ENCODE data around the gene TMEM132D. TPM values are rescaled to one million over a fixed set of nuclear protein-coding genes. Genes with fewer than 3 reads are reported as not detected.

The TMEM132D gene
- total RNA-seq, 1 donor from 2014 or later = 1.1 TPM

GRCh38 chr12:129762436-129762835 lies 141.4 kb downstream of the TMEM132D start:
- no peak overlapping the region for H3K4me3 ChIP-seq
- H3K9me3 ChIP-seq (ENCODE audit: low read depth) = no peaks in the 10 kb centered on the region
- no peak overlapping the region for H3K27ac ChIP-seq
- no peak overlapping the region for H3K9ac ChIP-seq
- Mint-ChIP-seq H3K27me3 (ENCODE audit: insufficient read depth, low read depth) (peaks cover 2% of the 10 kb centered on the region), H3K9me3 (peaks cover 26% of the 10 kb centered on the region), H3K27ac (no peak overlapping the region), H3K36me3 (peaks cover 23% of the 10 kb centered on the region), H3K4me1 (no peaks in the 10 kb centered on the region), H3K4me3 (no peak overlapping the region)
- H3F3A ChIP-seq (ENCODE audit: low read depth) = no peaks in the 10 kb centered on the region
- H4K20me1 ChIP-seq (ENCODE audit: low read depth) = no peaks in the 10 kb centered on the region
- no peak overlapping the region for H3K4me2 ChIP-seq
- no peaks in the 10 kb centered on the region for H3K4me1 ChIP-seq
- no peaks in the 10 kb centered on the region for H3K36me3 ChIP-seq
- no peak overlapping the region for H2AFZ ChIP-seq (replicated peaks)
- DNase-seq (ENCODE audit: low spot score) = no peak
- TF ChIP-seq CTCF (IDR thresholded peaks at IDR 0.05) (no peak), EZH2 (IDR thresholded peaks at IDR 0.05) (no peak), EZH2phosphoT487 (IDR thresholded peaks at IDR 0.05) (no peak)
- H3K27me3 ChIP-seq = no peaks in the 10 kb centered on the region
- H3K79me2 ChIP-seq (ENCODE audit: low read depth) = no peaks in the 10 kb centered on the region

DNA sequence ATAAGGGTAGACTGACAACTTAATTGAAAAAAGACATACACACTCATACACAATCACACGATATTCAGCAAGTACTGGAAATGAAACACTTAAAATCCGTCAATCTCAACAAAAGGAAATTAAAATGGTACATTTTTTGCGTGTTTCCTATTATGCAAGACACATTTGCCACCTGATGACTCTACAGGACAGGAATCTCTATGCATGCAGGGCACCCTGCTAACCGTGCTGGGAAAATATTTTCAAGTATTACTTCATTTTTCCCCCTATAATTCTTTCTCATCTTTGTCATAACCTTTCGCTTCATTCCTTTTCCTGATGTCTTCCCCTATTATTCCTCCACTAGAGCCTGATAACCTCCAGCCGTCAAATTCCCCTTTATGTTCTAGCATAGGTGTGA lies 150.2 kb downstream of the TMEM132D start:
- no peaks in the 10 kb centered on the region for H3K9me3 ChIP-seq (ENCODE audit: low read depth)
- DNase-seq (ENCODE audit: low spot score) = no peak
- H3K4me2 ChIP-seq = no peak overlapping the region
- TF ChIP-seq CTCF (IDR thresholded peaks at IDR 0.05) (no peak), EZH2 (IDR thresholded peaks at IDR 0.05) (no peak), EZH2phosphoT487 (IDR thresholded peaks at IDR 0.05) (no peak)
- no peak overlapping the region for H3K27ac ChIP-seq
- no peak overlapping the region for H2AFZ ChIP-seq (replicated peaks)
- H3K27me3 ChIP-seq = no peaks in the 10 kb centered on the region
- H3K79me2 ChIP-seq (ENCODE audit: low read depth) = no peaks in the 10 kb centered on the region
- H3F3A ChIP-seq (ENCODE audit: low read depth) = no peaks in the 10 kb centered on the region
- H3K4me1 ChIP-seq = no peaks in the 10 kb centered on the region
- H3K36me3 ChIP-seq = no peaks in the 10 kb centered on the region
- H3K4me1 Mint-ChIP-seq = no peaks in the 10 kb centered on the region
- H3K27ac Mint-ChIP-seq = no peak overlapping the region
- H3K4me3 ChIP-seq = no peak overlapping the region
- H3K9ac ChIP-seq = no peak overlapping the region
- peaks cover 4% of the 10 kb centered on the region for H3K36me3 Mint-ChIP-seq
- peaks cover 10% of the 10 kb centered on the region for H3K9me3 Mint-ChIP-seq
- H4K20me1 ChIP-seq (ENCODE audit: low read depth) = no peaks in the 10 kb centered on the region
- H3K27me3 Mint-ChIP-seq (ENCODE audit: insufficient read depth, low read depth) = peaks cover 2% of the 10 kb centered on the region
- H3K4me3 Mint-ChIP-seq = no peak overlapping the region

DNA sequence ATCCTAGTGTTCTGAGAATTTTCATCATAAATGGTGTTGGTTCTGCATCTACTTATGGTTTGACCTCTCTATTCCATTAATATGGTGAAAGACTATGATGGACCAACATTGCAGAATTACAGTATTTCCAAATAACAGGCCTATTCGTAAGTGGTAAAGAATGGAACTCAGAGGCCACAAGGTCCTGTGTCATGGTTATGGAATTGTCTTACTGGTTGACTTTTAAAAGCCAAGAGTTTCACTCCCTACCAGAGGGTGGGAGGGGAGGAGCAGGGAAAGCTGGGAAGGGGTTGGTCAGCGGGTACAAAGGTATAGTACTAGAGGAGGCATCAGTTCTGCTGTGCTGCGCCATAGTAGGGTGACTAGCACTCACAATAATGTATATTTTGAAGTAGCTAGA lies 153.4 kb downstream of the TMEM132D start:
- Histone ChIP-seq H2AFZ (replicated peaks) (no peak overlapping the region), H3F3A (ENCODE audit: low read depth) (no peaks in the 10 kb centered on the region), H3K9me3 (ENCODE audit: low read depth) (no peaks in the 10 kb centered on the region), H3K27ac (no peak overlapping the region), H3K27me3 (no peaks in the 10 kb centered on the region), H3K4me1 (no peaks in the 10 kb centered on the region), H3K4me2 (no peak overlapping the region), H3K9ac (no peak overlapping the region), H3K4me3 (no peak overlapping the region), H3K36me3 (no peaks in the 10 kb centered on the region), H4K20me1 (ENCODE audit: low read depth) (no peaks in the 10 kb centered on the region), H3K79me2 (ENCODE audit: low read depth) (no peaks in the 10 kb centered on the region)
- DNase-seq (ENCODE audit: low spot score) = no peak
- Mint-ChIP-seq H3K9me3 (peaks cover 7% of the 10 kb centered on the region), H3K27me3 (ENCODE audit: insufficient read depth, low read depth) (peaks cover 2% of the 10 kb centered on the region), H3K36me3 (peaks cover 2% of the 10 kb centered on the region), H3K27ac (no peak overlapping the region), H3K4me3 (no peak overlapping the region), H3K4me1 (no peaks in the 10 kb centered on the region)
- TF ChIP-seq EZH2 (IDR thresholded peaks at IDR 0.05) = no peak

DNA sequence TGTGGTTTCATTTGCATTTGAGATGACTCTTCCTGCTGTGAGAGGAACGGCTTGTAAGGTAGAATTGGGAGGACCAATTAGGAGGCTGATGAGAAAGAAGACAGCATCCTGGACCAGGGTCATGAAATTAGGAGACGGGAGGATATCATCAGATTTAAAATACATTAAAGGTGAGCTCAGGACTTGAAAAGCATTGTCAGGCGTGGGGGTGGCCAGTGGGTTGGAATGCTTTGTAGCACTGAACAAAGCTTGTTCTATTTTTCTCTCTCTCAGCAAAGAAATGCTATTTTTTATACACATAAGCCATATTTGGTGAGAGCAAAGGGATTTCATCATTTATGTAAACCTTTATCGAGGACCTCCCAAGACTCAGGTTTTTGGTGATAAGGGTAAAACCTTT lies 157.5 kb downstream of the TMEM132D start:
- H3K27ac Mint-ChIP-seq = no peak overlapping the region

More for the DNA sequence above, 157.5 kb downstream of the TMEM132D start:
- no peaks in the 10 kb centered on the region for H3K9me3 ChIP-seq (ENCODE audit: low read depth)
- TF ChIP-seq EZH2 (IDR thresholded peaks at IDR 0.05) (no peak), EZH2phosphoT487 (IDR thresholded peaks at IDR 0.05) (no peak), CTCF (IDR thresholded peaks at IDR 0.05) (no peak)
- H3K4me1 ChIP-seq = no peaks in the 10 kb centered on the region
- no peak overlapping the region for H2AFZ ChIP-seq (replicated peaks)
- H3K79me2 ChIP-seq (ENCODE audit: low read depth) = no peaks in the 10 kb centered on the region
- H3K4me3 ChIP-seq = no peak overlapping the region
- H3K4me2 ChIP-seq = no peak overlapping the region
- no peaks in the 10 kb centered on the region for H3K36me3 ChIP-seq
- DNase-seq (ENCODE audit: low spot score) = no peak
- H3K4me1 Mint-ChIP-seq = no peaks in the 10 kb centered on the region
- H3F3A ChIP-seq (ENCODE audit: low read depth) = no peaks in the 10 kb centered on the region
- H3K27me3 ChIP-seq = no peaks in the 10 kb centered on the region
- no peak overlapping the region for H3K27ac ChIP-seq
- peaks cover 15% of the 10 kb centered on the region for H3K9me3 Mint-ChIP-seq
- H3K27me3 Mint-ChIP-seq (ENCODE audit: insufficient read depth, low read depth) = peaks cover 2% of the 10 kb centered on the region
- H4K20me1 ChIP-seq (ENCODE audit: low read depth) = no peaks in the 10 kb centered on the region
- no peak overlapping the region for H3K9ac ChIP-seq
- peaks cover 4% of the 10 kb centered on the region for H3K36me3 Mint-ChIP-seq
- no peak overlapping the region for H3K4me3 Mint-ChIP-seq
